ENCODE results near the gene DUSP22.

Gene DUSP22

GRCh38 chr6:338815-339262, 46.6 kb downstream of the DUSP22 start:
- no peak for DNase-seq (ENCODE audit: low read depth in 2 of 2)

GRCh38 chr6:339480-339879, 47.2 kb downstream of the DUSP22 start:
- no peak for DNase-seq (ENCODE audit: low read depth in 2 of 2)

- no peak for DNase-seq (ENCODE audit: low read depth in 2 of 2)
Observed at GRCh38 chr6:340186-340955, 48.1 kb downstream of the DUSP22 start.

DNA sequence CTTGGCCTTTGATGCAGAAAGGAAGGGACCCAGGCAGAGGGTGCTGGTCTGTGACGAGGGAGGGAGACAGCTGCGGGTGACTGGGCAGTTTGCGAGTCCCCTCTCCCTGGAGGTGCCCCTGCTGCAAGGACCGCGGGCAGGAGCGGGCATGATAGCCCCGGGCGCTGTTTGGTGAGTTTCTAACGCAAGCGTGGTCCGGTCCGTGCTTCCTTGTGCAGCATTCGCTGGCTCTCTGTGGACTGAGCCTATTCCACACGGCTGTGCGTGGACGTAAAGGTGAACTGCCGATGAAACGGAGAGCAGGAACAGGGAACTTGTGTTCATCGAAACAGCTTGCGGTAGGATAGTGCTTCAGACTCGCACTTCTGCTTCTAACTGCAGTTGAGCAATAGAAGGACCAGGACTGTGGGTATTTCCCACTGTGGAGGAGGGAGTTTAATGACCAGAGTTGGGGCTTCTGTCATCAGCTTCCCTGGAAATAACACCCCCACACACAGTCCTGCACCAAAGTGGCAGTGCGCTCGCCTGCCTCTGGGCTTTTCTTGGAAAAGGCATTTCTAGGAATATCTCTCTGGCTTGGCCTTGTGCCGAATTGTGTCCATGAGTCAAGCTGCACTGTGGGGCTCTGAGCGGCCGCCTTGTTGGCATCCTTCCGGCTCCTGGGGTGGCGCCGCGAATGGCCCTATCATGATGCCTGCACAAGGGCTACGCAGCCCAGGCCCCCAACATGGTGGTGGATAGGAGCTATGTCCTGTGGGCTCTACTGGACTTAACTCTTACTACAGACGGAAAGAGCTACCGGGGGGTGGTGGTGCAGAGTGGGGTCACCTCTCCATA, 48.9 kb downstream of the DUSP22 start:
- no peak for DNase-seq (ENCODE audit: low read depth in 2 of 2)

DNA sequence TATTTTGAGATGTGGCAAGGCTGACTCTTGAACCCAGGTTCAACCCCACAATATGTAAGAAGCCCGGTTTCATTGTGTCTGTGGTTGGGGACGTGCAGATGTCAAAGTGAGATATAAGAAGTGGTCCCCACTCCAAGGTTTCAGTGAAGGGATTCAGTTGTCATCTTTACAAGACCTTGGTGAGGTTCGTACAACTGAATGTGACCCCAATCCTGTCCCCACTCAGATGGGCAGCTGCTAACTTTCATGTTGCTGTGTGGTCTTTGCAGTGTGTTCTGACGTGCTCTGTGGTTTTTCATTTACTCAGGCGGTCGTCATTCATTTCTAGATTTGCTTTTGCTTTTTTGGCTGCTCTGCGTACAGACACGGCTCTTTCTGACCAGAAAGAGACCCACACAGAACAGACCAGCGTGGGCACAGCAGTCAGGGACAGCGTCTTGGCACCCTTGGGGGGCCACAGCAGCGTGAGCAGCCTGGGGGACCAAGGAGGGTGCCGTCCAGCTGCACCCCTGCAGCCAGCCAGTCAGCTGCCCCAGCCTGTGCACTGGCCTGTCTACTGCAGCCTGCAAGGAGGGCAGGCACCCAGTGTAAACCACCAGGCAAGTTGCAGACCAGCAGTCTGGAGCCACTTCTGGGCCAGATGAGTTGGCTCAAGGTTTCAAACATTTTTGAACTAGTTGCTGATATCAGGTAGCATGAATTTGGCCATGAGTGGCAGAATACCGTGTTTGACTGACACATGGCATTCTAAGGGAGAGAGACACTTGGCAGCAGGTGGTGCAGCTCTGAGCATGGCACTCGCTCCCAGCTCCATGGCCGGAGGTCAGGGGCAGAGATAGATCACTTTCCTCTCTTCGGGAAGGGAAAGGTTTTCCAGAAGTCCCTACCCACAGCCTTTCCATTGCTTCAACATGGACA, 49.9 kb downstream of the DUSP22 start:
- DNase-seq (ENCODE audit: low read depth in 2 of 2): no peak

- no peak for DNase-seq (ENCODE audit: low read depth in 2 of 2)
Observed at GRCh38 chr6:342832-343179, 50.5 kb downstream of the DUSP22 start.

DNA sequence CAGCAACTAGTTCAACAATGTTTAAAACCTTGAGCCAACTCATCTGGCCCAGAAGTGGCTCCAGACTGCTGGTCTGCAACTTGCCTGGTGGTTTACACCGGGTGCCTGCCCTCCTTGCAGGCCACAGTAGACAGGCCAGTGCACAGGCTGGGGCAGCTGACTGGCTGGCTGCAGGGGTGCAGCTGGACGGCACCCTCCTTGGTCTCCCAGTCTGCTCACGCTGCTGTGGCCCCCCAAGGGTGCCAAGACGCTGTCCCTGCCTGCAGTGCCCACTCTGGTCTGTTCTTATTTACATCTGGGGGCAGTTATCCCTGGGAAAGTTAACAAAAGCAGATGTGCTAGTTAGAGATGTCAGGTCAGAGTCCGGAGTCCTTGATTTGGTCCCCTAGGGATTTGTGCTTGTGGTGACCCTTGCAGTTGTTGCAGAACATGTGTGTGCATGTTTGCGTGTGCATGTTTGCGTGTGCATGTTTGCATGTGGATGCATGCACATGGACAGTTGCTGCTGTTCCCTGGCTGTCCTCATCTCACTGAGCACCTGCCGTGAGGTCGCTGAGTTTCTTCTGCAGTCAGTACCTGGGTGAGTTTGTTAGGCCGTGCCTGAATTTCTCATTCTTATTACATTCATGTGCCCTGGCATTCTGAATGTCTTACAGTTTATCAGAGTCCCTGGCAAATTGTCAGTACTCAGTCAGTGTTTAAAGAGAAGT, 51.1 kb downstream of the DUSP22 start:
- DNase-seq (ENCODE audit: low read depth in 2 of 2): no peak

DNA sequence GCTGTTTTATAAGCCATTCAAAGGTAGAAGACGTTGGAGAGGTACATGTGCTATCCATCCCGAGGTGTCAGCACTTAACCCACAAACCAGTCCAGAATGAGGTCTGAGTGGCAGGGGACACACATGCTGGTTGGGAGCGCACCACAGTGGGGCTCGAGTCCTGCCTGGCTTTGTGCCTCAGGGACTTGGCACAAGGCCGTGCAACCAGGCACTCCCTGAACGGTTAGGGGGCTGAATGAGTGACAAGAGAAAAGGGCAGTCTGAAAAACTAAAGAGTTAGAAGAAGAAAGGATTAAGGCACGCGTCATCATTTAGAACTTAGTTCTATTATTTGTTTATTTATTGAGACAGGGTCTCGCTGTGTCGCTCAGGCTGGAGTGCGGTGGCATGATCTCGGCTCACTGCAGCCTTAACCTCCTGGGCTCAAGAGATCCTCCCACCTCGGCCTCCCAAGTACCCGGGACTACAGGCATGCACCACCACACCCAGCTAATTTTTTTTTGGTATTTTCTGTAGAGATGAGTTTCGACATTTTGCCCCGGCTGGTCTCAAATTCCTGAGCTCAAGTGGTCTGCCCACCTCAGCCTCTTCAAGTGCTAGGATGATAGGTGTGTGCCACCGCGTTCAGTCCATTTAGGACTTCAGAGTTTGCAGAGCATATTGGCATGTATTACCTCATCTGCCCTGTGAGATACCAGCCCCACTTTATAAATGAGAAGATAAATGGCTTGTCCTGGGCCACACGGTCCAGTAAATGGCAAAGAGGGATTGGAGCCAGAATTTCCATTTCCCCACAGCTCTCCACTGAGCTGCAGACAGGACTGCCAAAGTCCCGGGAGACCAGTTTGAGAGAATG, 51.9 kb downstream of the DUSP22 start:
- DNase-seq (ENCODE audit: low read depth in 2 of 2): no peak

DNA sequence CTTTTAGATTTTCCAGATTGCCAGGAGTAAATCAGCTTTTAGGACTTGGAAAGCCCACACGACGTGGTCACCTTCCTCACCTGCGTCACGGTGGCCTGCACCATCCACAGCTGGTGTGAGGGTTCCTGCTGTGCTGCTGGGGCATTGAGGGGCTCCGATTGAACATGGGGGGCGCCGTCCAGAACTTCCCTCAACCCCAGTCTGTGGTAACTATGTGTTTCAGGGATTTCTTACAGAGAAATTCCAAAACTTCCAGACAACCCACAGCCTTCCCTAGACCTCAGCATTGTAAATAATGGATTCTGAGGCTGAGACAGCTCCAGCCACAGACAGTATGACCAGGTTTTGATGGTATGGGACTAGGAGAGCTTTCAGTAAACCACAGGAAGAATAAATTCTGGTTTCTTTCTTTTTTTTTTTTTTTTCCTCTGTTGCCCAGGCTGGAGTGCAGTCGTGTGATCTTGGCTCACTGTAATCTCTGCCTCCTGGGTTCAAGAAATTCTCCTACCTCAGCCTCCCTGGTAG, 52.6 kb downstream of the DUSP22 start:
- no peak for DNase-seq (ENCODE audit: low read depth in 2 of 2)

DNA sequence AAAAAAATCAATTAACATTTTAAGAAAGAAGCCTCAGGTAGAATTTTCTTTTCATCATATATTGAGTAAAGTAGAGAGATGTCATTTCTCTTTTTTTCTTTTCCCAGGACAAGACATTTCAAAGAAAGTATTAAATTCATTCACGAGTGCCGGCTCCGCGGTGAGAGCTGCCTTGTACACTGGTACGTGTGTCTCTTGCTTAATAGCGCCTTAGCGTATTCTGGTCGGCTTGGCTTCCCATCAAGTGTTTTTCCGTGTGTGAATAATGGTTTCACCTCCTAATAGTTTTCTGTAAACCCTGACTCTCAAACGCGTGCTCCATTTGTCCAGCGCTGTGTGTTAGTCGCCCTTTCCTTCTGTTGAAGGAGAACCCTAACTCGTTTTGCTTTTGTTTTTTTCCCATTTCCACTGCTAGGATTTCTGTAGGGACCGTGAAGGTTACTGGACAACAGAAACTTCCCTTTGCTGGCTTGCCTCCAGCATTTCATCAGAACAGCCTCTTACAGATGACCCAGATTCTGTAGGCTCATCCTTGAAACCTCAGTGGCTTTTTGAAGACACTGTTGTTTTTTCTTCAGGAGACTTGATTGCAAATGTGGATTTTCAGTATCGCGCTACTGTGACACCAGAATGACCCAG, 53.6 kb downstream of the DUSP22 start:
- DNase-seq (ENCODE audit: low read depth in 2 of 2): no peak

- DNase-seq (ENCODE audit: low read depth in 2 of 2): no peak
Observed at GRCh38 chr6:346386-347030, 54.2 kb downstream of the DUSP22 start.

- no peak for DNase-seq (ENCODE audit: low read depth in 2 of 2)
Observed at GRCh38 chr6:347232-347631, 54.9 kb downstream of the DUSP22 start.

GRCh38 chr6:347951-348859, 55.9 kb downstream of the DUSP22 start:
- no peak for DNase-seq (ENCODE audit: low read depth in 2 of 2)

DNA sequence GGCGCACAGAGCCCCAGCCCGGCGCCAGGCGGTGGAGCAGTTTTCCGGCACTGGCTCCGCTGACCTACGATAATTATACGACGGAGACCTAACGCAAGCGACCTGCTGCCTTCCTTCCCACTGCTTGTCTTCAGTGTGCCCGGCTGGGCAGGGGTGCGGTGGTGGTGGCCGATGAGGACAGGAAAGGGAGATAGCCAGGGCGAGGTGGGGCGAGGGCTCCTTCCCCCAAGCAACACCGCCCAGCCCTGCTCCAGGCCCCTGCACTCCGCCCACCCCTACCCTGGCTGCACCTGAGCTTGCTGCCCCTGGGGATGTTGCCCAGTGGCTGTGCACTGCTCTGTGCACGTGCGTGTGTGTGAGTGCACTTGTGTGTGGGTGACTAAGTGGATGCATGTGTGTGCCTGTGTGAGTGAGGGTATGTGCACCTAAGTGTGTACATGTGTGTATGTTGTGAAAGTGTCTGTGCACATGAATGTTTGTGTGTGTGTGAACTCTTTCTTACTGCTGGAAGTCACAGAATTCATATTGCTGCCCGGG, 56.6 kb downstream of the DUSP22 start:
- no peak for DNase-seq (ENCODE audit: low read depth in 2 of 2)

DNA sequence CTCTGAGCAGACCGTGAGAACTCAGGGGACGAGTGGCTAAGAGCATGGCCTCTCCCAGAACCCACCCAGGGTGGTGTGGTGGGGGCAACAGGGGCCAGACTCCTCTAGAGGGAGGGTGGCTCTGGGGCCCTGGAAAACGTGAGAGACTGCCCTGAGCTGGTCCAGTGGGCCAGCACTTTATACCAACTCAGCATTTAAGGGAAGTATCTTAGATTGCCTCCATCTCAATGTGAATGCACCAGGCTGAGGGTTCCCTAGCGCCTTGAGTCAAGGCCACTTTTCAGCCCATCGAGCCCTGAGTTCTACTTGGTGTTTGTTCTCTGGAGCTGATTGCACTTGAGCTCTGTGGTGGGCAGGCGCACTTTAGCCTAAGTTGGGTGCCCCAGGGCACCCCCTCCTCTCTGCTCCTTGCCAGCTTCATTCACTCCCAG, 57.2 kb downstream of the DUSP22 start:
- DNase-seq (ENCODE audit: low read depth in 2 of 2): no peak

DNA sequence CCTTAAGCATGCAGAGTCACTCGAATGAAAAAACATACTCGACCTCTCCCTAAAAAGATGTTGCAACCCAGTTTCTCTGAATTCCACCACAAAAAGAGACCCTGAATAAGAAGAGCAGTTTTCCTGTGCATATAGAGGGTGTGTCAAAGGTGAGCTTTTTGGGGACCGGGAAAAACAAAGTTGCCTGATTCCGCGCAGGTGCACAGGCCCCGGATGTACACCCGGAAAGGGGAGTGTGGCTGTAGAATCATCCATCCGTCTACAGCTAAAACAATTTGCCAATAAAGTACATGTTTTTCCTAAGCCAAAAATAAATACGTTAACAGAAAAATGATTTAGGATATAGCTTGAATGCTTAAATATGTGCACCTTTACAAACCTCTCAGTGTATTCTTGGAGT, 58.1 kb downstream of the DUSP22 start:
- DNase-seq (ENCODE audit: low read depth in 2 of 2): no peak

- DNase-seq (ENCODE audit: low read depth in 2 of 2): no peak
Observed at GRCh38 chr6:351011-351866, 59.0 kb downstream of the DUSP22 start.

All from activated CD8-positive, alpha-beta memory T cell treated with anti-CD3 and anti-CD28 coated beads for 4 hours (primary cell).